OCI-LY3 (cell line): ENCODE measurements around the gene ZHX3.

Source experiments
- H2AFZ ChIP-seq: fragments of 200-600, 300-600 bp; shearing (Covaris generic); 2 replicates; pipeline ENCODE4 v1.6.0; 2014; ENCODE audit warnings: antibody characterized with exemption, low read depth, low read length
- H3K27ac ChIP-seq: fragments of 200-600, 300-600 bp; sonication (generic); 2 replicates; pipeline ENCODE4 v1.5.1; 2014; ENCODE audit warnings: mild to moderate bottlenecking, low read length, moderate library complexity, mixed read lengths
- H3K27me3 ChIP-seq: fragments of 200-600, 300-600 bp; sonication (generic); 2 replicates; pipeline ENCODE4 v1.6.1; 2014; ENCODE audit warnings: low read depth, low read length, mixed read lengths
- H3K36me3 ChIP-seq: fragments of 200-600, 300-600 bp; sonication (generic); replicated peaks from 2 replicates; pipeline ENCODE3; 2014; ENCODE audit warnings: low read depth, low read length, mixed read lengths
- H3K4me1 ChIP-seq: fragments of 300-600, 200-600 bp; sonication (generic); 2 replicates; pipeline ENCODE4 v1.6.1; 2014; ENCODE audit warnings: low read length, mixed read lengths
- H3K4me2 ChIP-seq: fragments of 200-600, 300-600 bp; sonication (generic); 2 replicates; pipeline ENCODE4 v1.6.1; 2014; ENCODE audit warnings: low read length, mixed read lengths
- H3K4me3 ChIP-seq: fragments of 300-600, 200-600 bp; sonication (generic); 2 replicates; pipeline ENCODE4 v1.5.1; 2014; ENCODE audit warnings: antibody characterized with exemption, mild to moderate bottlenecking, low read length, moderate library complexity
- H3K79me2 ChIP-seq: fragments of 300-600, 200-600 bp; shearing (Covaris generic); 2 replicates; pipeline ENCODE4 v1.6.1; 2014; ENCODE audit warnings: mild to moderate bottlenecking, low read length, mixed read lengths
- H3K9ac ChIP-seq: fragments of 300-600, 200-600 bp; shearing (Covaris generic); 2 replicates; pipeline ENCODE4 v1.6.0; 2014; ENCODE audit warnings: mild to moderate bottlenecking, low read length, moderate library complexity
- H3K9me3 ChIP-seq: fragments of 200-600, 300-600 bp; shearing (Covaris generic); 2 replicates; pipeline ENCODE4 v1.6.1; 2014; ENCODE audit warnings: low read length, mixed read lengths; ENCODE audit not compliant: insufficient read depth
- H4K20me1 ChIP-seq: fragments of 200-600, 300-600 bp; sonication (generic); 2 replicates; pipeline ENCODE4 v1.6.1; 2016; ENCODE audit warnings: low read length, mixed read lengths; ENCODE audit not compliant: insufficient read depth
- EZH2phosphoT487 ChIP-seq: fragments of 200-600 bp; shearing (Covaris generic); IDR thresholded peaks from 2 replicates; pipeline ENCODE4 v1.6.1; 2018; ENCODE audit warnings: antibody characterized with exemption, mixed run types, low read depth
- TF ChIP-seq, protein P1 (sequence below): fragments of 200-600, 300-600 bp; sonication (generic); IDR thresholded peaks from 2 replicates; pipeline ENCODE4 v1.5.1; 2014; ENCODE audit warnings: antibody characterized with exemption, low read length, low read depth

ZHX3 gene

DNA sequence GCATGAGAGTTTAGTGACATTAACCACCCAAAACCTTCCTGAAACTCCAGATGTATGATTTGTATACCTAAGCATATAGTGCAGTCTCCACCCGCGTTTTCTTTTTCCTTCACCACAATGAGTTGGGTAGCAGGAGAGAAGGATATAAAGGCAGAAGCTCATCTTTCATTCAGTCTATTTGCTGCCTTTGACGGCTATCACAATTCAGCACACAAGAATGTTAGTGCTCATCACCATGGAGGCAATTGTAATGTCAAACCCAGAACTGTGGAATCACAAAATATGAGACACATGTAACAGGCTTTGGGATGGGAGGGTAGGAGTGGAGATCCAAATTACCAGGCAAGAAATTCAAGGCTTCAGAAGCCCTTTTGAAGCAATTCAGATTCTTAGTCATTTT lies 17.6 kb downstream of the ZHX3 start:
- no peak overlapping the region for H3K9ac ChIP-seq
- H3K79me2 ChIP-seq = no peaks in the 10 kb centered on the region
- H3K4me1 ChIP-seq = peaks cover 11% of the 10 kb centered on the region
- H3K4me3 ChIP-seq = no peak overlapping the region
- H2AFZ ChIP-seq = no peak overlapping the region
- no peaks in the 10 kb centered on the region for H3K36me3 ChIP-seq
- no peak overlapping the region for H3K4me2 ChIP-seq
- no peak for TF ChIP-seq EZH2phosphoT487
- TF ChIP-seq, protein P1, sequence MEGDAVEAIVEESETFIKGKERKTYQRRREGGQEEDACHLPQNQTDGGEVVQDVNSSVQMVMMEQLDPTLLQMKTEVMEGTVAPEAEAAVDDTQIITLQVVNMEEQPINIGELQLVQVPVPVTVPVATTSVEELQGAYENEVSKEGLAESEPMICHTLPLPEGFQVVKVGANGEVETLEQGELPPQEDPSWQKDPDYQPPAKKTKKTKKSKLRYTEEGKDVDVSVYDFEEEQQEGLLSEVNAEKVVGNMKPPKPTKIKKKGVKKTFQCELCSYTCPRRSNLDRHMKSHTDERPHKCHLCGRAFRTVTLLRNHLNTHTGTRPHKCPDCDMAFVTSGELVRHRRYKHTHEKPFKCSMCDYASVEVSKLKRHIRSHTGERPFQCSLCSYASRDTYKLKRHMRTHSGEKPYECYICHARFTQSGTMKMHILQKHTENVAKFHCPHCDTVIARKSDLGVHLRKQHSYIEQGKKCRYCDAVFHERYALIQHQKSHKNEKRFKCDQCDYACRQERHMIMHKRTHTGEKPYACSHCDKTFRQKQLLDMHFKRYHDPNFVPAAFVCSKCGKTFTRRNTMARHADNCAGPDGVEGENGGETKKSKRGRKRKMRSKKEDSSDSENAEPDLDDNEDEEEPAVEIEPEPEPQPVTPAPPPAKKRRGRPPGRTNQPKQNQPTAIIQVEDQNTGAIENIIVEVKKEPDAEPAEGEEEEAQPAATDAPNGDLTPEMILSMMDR = no peak
- no peak overlapping the region for H3K27ac ChIP-seq
- H3K9me3 ChIP-seq = no peaks in the 10 kb centered on the region
- H3K27me3 ChIP-seq = peaks cover 24% of the 10 kb centered on the region
- no peaks in the 10 kb centered on the region for H4K20me1 ChIP-seq

DNA sequence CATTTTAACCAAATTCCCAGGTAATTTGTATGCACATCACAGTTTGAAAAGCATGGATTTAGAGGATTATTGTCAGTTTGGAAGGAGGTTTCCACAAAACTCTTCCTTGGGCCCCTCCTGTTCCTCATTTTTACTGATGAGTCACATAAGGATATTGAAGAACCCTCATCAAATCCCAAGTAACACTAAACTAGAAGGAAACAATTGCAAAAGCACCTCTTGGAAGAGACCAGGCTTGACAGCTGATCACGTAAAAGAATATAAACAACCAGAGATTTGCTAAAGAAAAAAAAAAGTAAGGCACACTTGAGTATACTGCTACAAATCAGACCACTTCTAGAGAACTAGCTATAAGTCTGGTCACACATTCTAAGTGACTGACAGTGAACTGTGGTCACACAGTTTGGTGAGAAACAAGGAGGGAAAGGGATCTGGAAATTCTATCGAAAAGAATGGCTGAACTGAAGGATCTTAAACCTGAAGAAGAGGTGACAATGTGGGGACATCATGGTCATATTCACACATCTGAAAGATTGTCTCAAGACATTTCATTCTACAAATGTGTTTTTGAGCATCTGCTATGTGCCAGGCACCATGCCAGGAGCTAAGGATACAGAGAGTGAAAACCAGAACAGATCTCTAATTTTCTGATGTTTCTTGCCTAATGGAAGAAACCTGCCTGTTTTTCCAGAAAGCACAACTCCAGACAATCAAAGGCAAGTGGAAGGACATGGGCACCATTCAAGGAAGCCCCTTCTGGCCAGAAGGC lies 24.1 kb downstream of the ZHX3 start:
- no peaks in the 10 kb centered on the region for H4K20me1 ChIP-seq
- TF ChIP-seq EZH2phosphoT487 = no peak
- TF ChIP-seq, protein P1 = no peak
- H2AFZ ChIP-seq = no peak overlapping the region
- H3K9me3 ChIP-seq = no peaks in the 10 kb centered on the region
- H3K4me3 ChIP-seq = no peak overlapping the region
- peaks cover 12% of the 10 kb centered on the region for H3K4me1 ChIP-seq
- H3K27ac ChIP-seq = no peak overlapping the region
- no peak overlapping the region for H3K4me2 ChIP-seq
- no peak overlapping the region for H3K9ac ChIP-seq
- peaks cover 29% of the 10 kb centered on the region for H3K27me3 ChIP-seq
- H3K36me3 ChIP-seq = no peaks in the 10 kb centered on the region
- no peaks in the 10 kb centered on the region for H3K79me2 ChIP-seq

DNA sequence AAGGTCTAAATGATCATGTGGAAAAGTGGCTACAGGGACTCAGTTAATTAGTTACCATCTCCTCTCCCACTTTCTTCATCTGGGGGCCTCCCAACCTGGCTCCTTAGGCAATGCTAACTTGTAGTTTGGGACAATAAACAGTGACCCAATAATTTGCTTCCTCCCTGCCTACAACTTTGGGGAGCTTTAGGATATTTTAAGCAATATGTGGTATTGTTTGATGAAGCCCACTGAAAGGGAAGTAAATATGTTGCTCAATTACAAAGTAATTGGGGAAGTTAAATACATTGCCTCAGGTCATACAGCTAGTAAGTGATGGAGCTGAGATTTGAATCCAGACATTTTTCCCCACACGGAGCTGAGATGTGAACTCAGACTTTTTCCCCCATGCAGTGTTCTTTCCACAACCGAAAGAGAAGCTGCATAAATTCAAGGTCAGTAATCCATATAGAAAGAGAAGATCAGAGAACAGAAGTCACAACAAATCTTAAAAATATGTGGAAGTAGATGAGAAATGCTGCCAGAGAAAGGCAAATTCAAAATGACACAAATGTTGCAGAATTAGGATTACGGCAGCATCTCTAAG lies 26.6 kb downstream of the ZHX3 start:
- Histone ChIP-seq H3K27me3 (peaks cover 20% of the 10 kb centered on the region), H3K4me2 (no peak overlapping the region), H3K27ac (no peak overlapping the region), H2AFZ (no peak overlapping the region), H3K79me2 (no peaks in the 10 kb centered on the region), H3K4me1 (peaks cover 12% of the 10 kb centered on the region), H3K36me3 (no peaks in the 10 kb centered on the region), H3K9me3 (peaks cover 7% of the 10 kb centered on the region; the same call in 1 of the 2 replicates), H3K4me3 (no peak overlapping the region), H3K9ac (no peak overlapping the region), H4K20me1 (no peaks in the 10 kb centered on the region)
- TF ChIP-seq EZH2phosphoT487 = no peak
- TF ChIP-seq, protein P1 = no peak

DNA sequence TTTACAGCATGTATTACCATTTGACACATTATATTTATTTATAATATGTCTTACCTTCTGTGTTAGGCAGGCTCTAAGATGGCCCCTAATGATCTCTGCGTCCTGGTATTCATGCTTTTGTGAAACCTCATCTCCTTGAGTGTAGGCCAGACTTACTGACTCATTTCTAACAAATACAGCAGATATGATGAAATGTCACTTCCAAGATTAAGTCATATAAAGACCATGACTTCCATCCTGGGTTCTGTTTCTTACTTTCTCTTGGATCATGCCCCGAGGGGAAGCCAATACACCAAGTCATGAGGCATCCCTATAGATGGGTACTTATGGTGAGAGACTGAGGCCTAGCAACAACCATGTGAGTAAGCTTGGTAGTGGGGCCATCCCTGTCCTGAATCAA lies 30.2 kb downstream of the ZHX3 start:
- Histone ChIP-seq H3K4me3 (no peak overlapping the region), H3K27me3 (peaks cover 4% of the 10 kb centered on the region; the same call in 1 of the 2 replicates), H3K27ac (no peak overlapping the region)

More for the DNA sequence above, 30.2 kb downstream of the ZHX3 start:
- Histone ChIP-seq H2AFZ (no peak overlapping the region), H3K79me2 (no peaks in the 10 kb centered on the region), H3K36me3 (no peaks in the 10 kb centered on the region), H3K4me1 (peaks cover 12% of the 10 kb centered on the region), H3K9ac (no peak overlapping the region), H4K20me1 (no peaks in the 10 kb centered on the region), H3K9me3 (peaks cover 7% of the 10 kb centered on the region; the same call in 1 of the 2 replicates), H3K4me2 (no peak overlapping the region)
- TF ChIP-seq, protein P1 = no peak
- TF ChIP-seq EZH2phosphoT487 = no peak
